GM21360 (cell line): ENCODE results near the gene TIAL1.
"Not testable (repeated sequence)": the region's sequence is repeated elsewhere in the genome, so short reads cannot be mapped to it uniquely, and the experiment has no call there.

ENCODE experiments used
- ATAC-seq: cut with Tn5 transposase; IDR thresholded peaks from one replicate; pipeline ENCODE4 v1.9.1; 2021; ENCODE audit warnings: mild to moderate bottlenecking, moderate library complexity; ENCODE audit not compliant: unreplicated experiment

The TIAL1 gene

DNA sequence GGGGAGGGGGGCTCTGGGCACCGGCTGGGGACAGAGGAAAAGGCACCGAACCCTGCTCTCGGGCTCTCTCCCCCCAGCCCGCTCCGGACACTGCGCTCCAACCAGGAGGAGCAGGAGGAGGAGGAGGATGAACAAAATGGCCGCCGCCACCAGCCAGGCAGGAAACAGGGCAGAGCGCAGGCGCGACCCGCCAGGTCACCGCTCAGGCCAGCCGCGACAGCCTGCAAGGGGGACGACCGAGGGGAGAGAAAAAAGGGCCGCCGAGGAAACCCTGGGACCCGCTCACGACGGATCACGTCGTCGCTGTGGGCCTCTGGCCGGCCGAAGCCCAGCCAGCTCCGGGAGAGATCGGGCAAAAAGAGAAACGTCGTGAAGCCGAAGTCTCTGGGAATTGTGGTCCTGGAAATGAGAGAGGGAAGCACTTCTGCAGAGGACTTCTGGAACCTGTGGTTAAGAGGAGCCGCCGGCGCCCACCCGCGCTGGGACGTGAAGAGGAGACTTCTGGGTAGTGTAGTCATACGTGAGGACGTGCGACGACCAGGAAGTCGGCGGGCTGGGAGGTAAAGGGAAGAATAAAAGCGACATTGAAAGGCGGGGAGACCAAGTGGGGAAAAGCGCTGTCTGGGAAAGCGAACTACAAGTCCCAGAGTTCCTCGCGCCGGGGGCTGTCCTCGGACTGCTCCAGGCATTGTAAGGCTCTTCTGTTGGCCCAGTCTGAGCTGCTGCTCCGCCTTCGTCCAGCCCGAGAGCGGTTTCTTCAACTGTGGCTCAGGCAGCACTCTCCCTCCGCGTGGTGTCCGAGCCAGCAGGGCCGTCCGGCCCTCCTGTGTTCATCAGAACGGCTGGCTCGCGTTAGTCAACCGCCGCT, at the start of gene TIAL1:
Gene TIAL1, minus strand, starts transcription at position 428 of the 868 bp plus-strand sequence. CDS start 499 bp downstream, outside the sequence.
- ATAC-seq, result peak; percentile 86

GRCh38 chr10:119644994-119645393, 48.2 kb upstream of the TIAL1 start:
- no peak for ATAC-seq

DNA sequence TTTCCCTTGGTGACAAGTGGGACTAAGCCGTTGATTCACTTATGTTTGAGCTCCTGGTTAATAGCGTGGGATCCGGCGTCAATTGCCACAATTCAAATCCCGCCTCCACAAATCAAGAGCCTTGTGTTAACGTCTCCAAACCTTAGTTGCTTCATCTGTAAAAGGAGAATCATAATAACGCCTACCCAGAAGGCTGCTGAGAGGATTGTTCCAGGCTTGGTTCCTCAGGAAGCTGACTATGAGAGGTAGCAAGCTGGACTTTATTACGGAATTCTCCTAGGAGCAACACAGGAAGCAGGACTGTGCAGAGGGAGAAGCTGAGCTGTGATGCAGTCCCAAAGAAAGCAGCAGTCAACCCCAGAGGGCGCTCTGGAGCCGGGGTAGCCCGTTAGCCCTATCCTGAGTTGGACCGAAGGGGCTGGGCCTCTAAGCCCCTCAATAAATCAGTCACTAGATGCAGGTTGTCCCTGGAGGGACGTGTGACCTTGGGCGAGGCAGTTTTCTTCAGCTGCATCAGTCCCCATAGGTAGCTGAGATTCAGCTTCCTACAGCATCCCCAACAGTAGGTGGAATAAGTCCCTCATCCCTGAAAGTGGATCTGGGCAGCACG, 47.5 kb upstream of the TIAL1 start:
- ATAC-seq, result no peak

- no peak for ATAC-seq
Measured at GRCh38 chr10:119643306-119644204, 46.8 kb upstream of the TIAL1 start.

- ATAC-seq, result no peak
Measured at GRCh38 chr10:119642556-119643111, 45.9 kb upstream of the TIAL1 start.

GRCh38 chr10:119640875-119641526, 44.2 kb upstream of the TIAL1 start:
- ATAC-seq, result no peak

DNA sequence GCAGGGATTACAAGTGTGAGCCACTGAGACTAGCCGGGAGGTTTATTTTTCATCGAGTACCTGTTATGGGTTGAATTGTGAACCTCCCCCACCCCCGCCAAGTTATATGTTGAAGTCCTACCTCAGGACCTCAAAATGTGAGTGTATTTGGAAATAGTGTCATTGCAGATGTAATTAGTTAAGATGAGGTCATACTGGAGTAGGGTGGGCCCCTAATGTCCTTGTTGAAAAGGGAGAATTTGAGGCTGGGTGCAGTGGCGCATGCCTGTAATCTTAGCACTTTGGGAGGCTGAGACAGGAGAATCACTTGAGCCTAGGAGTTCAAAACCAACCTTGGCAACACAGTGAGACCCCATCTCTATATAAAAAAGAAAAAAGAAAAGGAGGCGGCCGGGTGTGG, 43.6 kb upstream of the TIAL1 start:
- no peak for ATAC-seq

DNA sequence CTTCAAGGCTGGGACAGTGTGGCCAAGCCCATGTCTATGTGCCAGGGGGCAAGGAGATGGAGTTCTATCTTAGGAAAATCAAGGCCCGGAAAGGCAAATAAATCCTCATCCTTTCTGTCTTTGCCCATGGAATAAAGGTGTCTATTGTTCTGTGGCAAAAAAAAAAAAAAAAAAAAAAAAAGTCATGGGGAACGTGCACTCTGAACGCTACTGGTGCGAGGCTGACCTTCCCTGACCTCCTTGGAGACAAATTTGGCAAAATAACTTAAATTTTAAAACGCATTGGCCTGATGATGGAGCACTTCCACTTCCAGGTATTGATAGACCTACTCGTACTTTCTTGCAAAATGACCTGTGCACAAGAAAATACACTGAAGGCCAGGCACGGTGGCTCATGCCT, 42.2 kb upstream of the TIAL1 start:
- no peak for ATAC-seq

DNA sequence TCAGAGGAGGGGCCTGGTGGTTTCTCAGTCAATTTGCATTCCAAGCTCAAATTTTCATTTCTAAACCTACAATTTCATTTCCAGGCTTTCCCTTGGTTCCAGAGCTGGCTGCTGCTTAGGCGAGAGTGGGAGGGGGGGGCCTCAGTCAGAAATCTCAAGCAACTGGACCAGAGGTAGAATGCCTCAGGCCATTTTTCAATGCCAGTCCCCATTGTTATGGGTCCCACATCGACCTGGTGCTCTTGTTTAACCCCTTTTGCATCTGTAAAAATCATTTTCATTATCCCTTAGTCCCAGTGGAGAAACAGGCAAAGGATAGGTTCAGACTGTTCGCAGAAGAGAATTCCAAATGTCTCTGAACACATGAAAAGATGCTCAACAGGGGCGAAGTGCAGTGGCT, 40.9 kb upstream of the TIAL1 start:
- no peak for ATAC-seq

- ATAC-seq, result no peak
Measured at GRCh38 chr10:119634219-119634544, 37.4 kb upstream of the TIAL1 start.

GRCh38 chr10:119633538-119634218, 36.9 kb upstream of the TIAL1 start:
- ATAC-seq, result no peak

DNA sequence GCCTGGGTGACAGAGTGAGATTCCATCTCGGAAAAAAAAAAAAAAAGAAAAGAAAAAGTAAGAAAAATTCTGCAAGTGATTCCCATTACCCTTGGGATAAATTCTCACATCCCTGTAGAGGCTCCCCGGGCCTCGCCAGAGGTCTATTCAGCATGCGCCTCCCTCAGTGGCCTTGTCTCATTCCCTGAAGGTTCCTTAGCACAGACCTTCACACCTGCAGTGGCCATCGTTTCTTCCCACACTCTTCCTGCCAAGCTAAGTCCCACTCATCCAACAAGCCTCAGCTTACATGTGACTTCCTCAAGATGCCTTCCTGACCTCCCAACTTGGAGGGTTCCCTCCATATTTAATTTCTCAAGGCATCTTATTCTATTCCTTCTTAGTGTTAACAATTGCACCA, 33.5 kb upstream of the TIAL1 start:
- no peak for ATAC-seq

DNA sequence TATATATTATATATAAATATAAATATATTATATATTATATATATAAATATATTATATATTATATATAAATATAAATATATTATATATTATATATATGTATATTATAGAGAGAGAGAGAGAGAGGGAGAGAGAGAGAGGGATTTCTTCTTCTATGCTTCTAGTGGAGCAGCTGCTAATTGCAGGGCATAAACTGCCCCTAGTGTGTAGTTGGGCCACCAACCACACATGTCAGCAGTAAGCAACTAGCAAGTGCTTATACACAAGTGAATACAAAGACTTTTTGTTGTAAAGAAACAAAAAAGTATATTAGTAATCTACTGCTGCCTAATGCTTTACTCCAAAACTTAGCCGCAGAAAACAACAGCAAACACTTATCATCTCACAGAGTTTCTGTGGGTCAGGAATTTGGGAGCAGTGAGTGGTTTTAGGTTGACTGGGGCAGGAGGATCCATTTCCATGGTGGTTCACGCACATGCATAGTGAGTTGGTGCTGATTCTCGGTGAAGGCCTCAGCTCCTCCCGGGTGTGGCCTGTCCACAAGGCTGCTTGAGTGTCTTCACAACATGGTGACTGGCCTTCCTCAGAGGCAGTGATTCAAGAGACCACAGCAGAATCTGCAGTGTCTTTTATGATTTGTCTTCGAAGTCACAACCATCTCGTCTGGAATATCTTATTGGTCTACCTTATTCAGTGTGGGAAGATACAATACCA, 29.0 kb upstream of the TIAL1 start:
- no peak for ATAC-seq

- no peak for ATAC-seq
Measured at GRCh38 chr10:119621078-119621384, 24.3 kb upstream of the TIAL1 start.

DNA sequence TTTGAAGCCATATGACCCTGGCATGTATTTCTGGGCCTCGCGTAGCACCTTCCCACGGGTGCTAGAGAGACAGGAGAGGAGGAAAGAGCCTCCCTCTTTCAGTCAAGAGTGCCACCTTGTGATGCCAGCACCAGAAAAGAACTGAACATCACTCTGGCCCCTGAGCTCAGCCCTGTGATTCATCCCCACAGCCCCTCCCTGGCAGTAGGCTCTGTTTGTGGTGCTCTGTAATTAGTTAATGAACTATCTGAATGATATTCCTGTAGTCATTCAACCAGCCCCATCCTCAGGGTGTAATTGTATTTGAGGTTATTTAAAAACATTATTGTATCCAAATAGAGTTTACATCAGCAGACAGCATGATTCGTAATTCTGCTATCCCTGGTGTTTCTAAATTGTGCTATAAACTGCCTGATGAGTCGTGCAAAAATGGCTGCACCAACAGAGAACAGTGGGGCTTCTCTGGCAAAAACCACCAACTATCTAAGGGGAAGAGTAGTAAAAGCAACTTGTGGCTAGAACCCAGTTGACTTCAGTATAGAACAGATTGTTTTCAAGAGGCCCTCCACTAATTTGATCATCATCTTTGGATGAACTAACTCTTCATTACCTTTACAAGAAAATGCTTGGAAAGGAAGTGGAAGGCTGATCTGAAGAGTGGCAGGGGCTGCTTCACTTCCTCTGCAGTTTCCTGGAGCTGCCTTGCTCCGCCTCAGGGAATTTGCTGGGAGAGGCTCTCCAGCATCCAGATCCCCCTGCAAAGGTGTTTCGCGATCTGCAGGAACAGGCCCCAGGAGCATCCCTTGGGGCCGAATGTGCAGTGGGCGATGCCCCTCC, 23.7 kb upstream of the TIAL1 start:
- no peak for ATAC-seq

GRCh38 chr10:119619811-119620210, 23.0 kb upstream of the TIAL1 start:
- not testable (repeated sequence) for ATAC-seq

- no peak for ATAC-seq
Measured at GRCh38 chr10:119619215-119619614, 22.5 kb upstream of the TIAL1 start.

- no peak for ATAC-seq
Measured at GRCh38 chr10:119616882-119617570, 20.3 kb upstream of the TIAL1 start.
